ENCODE results near the gene PAGE2B. TPM values are rescaled to one million over a fixed set of nuclear protein-coding genes. Genes with fewer than 3 reads are reported as not detected.

PAGE2B gene
- total RNA-seq, 1 experiment from 2014 or later, result 0.94 TPM

DNA sequence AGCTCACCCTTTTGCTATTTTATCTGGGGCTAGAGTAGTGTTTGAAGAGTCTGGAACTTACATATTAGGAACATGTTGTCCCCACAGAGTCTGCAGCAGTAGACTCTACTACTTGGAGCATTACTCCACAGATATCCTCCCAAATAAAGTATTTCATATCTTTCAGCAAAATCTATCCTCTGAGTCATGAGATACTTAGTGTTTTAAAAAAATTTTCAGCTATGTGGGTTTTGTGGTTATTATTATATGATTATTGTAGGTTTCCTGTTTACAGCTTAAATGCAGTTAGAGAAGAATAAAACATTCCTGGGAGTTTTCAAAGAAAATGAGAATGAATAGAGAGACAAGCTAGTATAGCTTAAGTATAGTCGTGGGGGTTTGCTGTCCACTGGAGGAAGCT lies 44.9 kb downstream of the PAGE2B start (continued):
- TF ChIP-seq, protein P1, sequence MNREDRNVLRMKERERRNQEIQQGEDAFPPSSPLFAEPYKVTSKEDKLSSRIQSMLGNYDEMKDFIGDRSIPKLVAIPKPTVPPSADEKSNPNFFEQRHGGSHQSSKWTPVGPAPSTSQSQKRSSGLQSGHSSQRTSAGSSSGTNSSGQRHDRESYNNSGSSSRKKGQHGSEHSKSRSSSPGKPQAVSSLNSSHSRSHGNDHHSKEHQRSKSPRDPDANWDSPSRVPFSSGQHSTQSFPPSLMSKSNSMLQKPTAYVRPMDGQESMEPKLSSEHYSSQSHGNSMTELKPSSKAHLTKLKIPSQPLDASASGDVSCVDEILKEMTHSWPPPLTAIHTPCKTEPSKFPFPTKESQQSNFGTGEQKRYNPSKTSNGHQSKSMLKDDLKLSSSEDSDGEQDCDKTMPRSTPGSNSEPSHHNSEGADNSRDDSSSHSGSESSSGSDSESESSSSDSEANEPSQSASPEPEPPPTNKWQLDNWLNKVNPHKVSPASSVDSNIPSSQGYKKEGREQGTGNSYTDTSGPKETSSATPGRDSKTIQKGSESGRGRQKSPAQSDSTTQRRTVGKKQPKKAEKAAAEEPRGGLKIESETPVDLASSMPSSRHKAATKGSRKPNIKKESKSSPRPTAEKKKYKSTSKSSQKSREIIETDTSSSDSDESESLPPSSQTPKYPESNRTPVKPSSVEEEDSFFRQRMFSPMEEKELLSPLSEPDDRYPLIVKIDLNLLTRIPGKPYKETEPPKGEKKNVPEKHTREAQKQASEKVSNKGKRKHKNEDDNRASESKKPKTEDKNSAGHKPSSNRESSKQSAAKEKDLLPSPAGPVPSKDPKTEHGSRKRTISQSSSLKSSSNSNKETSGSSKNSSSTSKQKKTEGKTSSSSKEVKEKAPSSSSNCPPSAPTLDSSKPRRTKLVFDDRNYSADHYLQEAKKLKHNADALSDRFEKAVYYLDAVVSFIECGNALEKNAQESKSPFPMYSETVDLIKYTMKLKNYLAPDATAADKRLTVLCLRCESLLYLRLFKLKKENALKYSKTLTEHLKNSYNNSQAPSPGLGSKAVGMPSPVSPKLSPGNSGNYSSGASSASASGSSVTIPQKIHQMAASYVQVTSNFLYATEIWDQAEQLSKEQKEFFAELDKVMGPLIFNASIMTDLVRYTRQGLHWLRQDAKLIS (CRISPR knock-in tag; IDR thresholded peaks at IDR 0.05; ENCODE audit: borderline replicate concordance), result no peak
- TF ChIP-seq ZNF138 (CRISPR knock-in tag; conservative IDR thresholded peaks at IDR 0.05) (no peak), ZNF263 (CRISPR knock-in tag; IDR thresholded peaks at IDR 0.05; ENCODE audit: low read depth) (no peak)

DNA sequence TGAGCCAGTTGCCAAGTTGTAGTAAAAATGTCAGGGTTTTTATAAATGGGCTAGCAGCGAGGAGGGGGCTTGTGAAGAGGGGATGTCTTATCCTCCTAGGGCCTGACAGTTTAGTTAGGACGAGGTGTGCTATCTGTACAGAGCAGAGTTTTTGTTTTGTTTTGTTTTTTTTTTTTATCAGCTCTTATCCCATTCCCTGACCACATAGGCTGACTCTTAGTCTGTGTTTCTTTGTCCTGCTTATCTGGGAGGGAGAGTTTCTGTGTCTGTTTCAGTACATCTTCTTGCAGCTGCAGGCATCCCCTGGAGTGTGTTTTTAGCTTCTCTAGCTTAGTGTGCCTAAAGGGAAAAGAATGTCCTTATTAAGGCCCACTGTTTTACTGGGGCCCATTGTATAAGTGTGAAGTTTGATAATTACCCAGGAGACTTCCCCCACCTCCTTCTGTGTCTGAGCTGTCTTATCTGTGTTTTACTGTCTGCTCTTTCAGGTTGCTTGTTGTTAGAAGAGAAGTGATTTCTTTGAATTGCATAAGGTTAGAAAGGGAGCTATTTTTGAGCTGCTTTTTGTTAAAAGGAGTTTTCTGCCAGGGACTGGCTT lies 46.0 kb downstream of the PAGE2B start:
- Mint-ChIP-seq H3K27ac (no peak overlapping the region), H3K9me3 (no peaks in the 10 kb centered on the region), H3K4me3 (no peak overlapping the region), H3K27me3 (ENCODE audit: low read depth) (peaks cover 4% of the 10 kb centered on the region), H3K4me1 (no peaks in the 10 kb centered on the region), H3K36me3 (no peaks in the 10 kb centered on the region)
- ChIA-PET POLR2A (no interaction called here), CTCF (no interaction called here)
- no peak for ATAC-seq
- no peak for TF ChIP-seq GABPB1 (CRISPR knock-in tag; IDR thresholded peaks at IDR 0.05)
- TF ChIP-seq, protein P2, sequence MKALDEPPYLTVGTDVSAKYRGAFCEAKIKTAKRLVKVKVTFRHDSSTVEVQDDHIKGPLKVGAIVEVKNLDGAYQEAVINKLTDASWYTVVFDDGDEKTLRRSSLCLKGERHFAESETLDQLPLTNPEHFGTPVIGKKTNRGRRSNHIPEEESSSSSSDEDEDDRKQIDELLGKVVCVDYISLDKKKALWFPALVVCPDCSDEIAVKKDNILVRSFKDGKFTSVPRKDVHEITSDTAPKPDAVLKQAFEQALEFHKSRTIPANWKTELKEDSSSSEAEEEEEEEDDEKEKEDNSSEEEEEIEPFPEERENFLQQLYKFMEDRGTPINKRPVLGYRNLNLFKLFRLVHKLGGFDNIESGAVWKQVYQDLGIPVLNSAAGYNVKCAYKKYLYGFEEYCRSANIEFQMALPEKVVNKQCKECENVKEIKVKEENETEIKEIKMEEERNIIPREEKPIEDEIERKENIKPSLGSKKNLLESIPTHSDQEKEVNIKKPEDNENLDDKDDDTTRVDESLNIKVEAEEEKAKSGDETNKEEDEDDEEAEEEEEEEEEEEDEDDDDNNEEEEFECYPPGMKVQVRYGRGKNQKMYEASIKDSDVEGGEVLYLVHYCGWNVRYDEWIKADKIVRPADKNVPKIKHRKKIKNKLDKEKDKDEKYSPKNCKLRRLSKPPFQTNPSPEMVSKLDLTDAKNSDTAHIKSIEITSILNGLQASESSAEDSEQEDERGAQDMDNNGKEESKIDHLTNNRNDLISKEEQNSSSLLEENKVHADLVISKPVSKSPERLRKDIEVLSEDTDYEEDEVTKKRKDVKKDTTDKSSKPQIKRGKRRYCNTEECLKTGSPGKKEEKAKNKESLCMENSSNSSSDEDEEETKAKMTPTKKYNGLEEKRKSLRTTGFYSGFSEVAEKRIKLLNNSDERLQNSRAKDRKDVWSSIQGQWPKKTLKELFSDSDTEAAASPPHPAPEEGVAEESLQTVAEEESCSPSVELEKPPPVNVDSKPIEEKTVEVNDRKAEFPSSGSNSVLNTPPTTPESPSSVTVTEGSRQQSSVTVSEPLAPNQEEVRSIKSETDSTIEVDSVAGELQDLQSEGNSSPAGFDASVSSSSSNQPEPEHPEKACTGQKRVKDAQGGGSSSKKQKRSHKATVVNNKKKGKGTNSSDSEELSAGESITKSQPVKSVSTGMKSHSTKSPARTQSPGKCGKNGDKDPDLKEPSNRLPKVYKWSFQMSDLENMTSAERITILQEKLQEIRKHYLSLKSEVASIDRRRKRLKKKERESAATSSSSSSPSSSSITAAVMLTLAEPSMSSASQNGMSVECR (CRISPR knock-in tag; IDR thresholded peaks at IDR 0.05; ENCODE audit: borderline replicate concordance), result no peak
- TF ChIP-seq ZNF232 (CRISPR knock-in tag; IDR thresholded peaks at IDR 0.05), result no peak
- TF ChIP-seq, protein P3, sequence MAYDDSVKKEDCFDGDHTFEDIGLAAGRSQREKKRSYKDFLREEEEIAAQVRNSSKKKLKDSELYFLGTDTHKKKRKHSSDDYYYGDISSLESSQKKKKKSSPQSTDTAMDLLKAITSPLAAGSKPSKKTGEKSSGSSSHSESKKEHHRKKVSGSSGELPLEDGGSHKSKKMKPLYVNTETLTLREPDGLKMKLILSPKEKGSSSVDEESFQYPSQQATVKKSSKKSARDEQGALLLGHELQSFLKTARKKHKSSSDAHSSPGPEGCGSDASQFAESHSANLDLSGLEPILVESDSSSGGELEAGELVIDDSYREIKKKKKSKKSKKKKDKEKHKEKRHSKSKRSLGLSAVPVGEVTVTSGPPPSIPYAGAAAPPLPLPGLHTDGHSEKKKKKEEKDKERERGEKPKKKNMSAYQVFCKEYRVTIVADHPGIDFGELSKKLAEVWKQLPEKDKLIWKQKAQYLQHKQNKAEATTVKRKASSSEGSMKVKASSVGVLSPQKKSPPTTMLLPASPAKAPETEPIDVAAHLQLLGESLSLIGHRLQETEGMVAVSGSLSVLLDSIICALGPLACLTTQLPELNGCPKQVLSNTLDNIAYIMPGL (CRISPR knock-in tag; IDR thresholded peaks at IDR 0.05), result no peak
- TF ChIP-seq, protein P4, sequence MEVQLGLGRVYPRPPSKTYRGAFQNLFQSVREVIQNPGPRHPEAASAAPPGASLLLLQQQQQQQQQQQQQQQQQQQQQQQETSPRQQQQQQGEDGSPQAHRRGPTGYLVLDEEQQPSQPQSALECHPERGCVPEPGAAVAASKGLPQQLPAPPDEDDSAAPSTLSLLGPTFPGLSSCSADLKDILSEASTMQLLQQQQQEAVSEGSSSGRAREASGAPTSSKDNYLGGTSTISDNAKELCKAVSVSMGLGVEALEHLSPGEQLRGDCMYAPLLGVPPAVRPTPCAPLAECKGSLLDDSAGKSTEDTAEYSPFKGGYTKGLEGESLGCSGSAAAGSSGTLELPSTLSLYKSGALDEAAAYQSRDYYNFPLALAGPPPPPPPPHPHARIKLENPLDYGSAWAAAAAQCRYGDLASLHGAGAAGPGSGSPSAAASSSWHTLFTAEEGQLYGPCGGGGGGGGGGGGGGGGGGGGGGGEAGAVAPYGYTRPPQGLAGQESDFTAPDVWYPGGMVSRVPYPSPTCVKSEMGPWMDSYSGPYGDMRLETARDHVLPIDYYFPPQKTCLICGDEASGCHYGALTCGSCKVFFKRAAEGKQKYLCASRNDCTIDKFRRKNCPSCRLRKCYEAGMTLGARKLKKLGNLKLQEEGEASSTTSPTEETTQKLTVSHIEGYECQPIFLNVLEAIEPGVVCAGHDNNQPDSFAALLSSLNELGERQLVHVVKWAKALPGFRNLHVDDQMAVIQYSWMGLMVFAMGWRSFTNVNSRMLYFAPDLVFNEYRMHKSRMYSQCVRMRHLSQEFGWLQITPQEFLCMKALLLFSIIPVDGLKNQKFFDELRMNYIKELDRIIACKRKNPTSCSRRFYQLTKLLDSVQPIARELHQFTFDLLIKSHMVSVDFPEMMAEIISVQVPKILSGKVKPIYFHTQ (CRISPR knock-in tag; IDR thresholded peaks at IDR 0.05), result no peak
- no peak for DNase-seq (ENCODE audit: low spot score)

DNA sequence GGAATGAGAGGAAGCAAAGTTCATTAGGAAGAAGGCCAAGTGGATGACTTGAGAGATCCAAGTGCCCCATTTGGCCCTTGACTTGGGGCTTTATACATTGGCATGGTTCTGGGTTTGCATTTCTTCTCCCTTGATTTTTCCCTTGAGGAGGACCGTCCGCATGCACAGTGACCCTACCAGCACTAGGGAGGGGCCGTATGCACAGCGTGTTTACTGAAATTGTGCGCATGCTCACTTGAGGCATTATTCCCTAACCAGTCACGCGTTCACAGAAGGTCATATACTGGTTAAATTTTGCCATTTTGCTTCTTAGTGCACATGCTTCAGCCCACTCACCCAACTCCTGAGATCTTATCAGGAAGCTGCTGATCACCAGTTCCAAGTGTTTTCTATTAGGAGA lies 49.1 kb downstream of the PAGE2B start:
- CTCF ChIA-PET, result no interaction called here
- no peaks in the 10 kb centered on the region for H3K4me1 Mint-ChIP-seq
- POLR2A ChIA-PET, result no interaction called here
- H3K27me3 Mint-ChIP-seq (ENCODE audit: low read depth), result peaks cover 4% of the 10 kb centered on the region
- no peak for DNase-seq (ENCODE audit: low spot score)
- ATAC-seq, result no peak
- H3K4me3 Mint-ChIP-seq, result no peak overlapping the region
- H3K9me3 Mint-ChIP-seq, result no peaks in the 10 kb centered on the region
- H3K36me3 Mint-ChIP-seq, result no peaks in the 10 kb centered on the region
- no peak overlapping the region for H3K27ac Mint-ChIP-seq
- TF ChIP-seq NR2C2 (CRISPR knock-in tag; IDR thresholded peaks at IDR 0.05), result no peak
- TF ChIP-seq, protein P5, sequence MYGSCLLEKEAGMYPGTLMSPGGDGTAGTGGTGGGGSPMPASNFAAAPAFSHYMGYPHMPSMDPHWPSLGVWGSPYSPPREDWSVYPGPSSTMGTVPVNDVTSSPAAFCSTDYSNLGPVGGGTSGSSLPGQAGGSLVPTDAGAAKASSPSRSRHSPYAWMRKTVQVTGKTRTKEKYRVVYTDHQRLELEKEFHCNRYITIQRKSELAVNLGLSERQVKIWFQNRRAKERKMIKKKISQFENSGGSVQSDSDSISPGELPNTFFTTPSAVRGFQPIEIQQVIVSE (CRISPR knock-in tag; IDR thresholded peaks at IDR 0.05; ENCODE audit: borderline replicate concordance), result no peak
- no peak for TF ChIP-seq CBFB (CRISPR knock-in tag; IDR thresholded peaks at IDR 0.05; ENCODE audit: low read depth)
- no peak for TF ChIP-seq ZNF423 (CRISPR knock-in tag; IDR thresholded peaks at IDR 0.05)
- no peak for TF ChIP-seq ZNF263 (CRISPR knock-in tag; IDR thresholded peaks at IDR 0.05; ENCODE audit: low read depth)
- TF ChIP-seq SOX15 (CRISPR knock-in tag; IDR thresholded peaks at IDR 0.05), result no peak
- no peak for TF ChIP-seq TEAD1 (CRISPR knock-in tag; IDR thresholded peaks at IDR 0.05)
- no peak for TF ChIP-seq ZBTB21 (CRISPR knock-in tag; IDR thresholded peaks at IDR 0.05; ENCODE audit: borderline replicate concordance)
- no peak for TF ChIP-seq EMX1 (CRISPR knock-in tag; IDR thresholded peaks at IDR 0.05)
- TF ChIP-seq, protein P6, sequence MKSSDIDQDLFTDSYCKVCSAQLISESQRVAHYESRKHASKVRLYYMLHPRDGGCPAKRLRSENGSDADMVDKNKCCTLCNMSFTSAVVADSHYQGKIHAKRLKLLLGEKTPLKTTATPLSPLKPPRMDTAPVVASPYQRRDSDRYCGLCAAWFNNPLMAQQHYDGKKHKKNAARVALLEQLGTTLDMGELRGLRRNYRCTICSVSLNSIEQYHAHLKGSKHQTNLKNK (CRISPR knock-in tag; IDR thresholded peaks at IDR 0.05), result no peak
- TF ChIP-seq, protein P7, sequence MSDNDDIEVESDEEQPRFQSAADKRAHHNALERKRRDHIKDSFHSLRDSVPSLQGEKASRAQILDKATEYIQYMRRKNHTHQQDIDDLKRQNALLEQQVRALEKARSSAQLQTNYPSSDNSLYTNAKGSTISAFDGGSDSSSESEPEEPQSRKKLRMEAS (CRISPR knock-in tag; IDR thresholded peaks at IDR 0.05), result no peak

Measured in WTC11 (cell line).